MM.1S (cell line): ENCODE data around the gene MYRFL.

ENCODE experiments used
- DNase-seq: peaks from one replicate; pipeline ENCODE4 v3.0.0-alpha.2; 2015
- H2AFZ ChIP-seq: fragments of 300-600 bp; sonication (generic); 2 replicates; pipeline ENCODE4 v1.6.0; 2016; ENCODE audit warnings: antibody characterized with exemption, low read length
- H3F3A ChIP-seq: fragments of 300-600 bp; sonication (generic); 2 replicates; pipeline ENCODE4 v1.6.1; 2016; ENCODE audit warnings: mild to moderate bottlenecking, antibody characterized with exemption, low read length, moderate library complexity, mixed read lengths; ENCODE audit not compliant: insufficient read depth
- H3K27ac ChIP-seq: fragments of 300-600 bp; sonication (generic); 2 replicates; pipeline ENCODE4 v1.5.1; 2016; ENCODE audit warnings: mild to moderate bottlenecking, low read length
- H3K27me3 ChIP-seq: fragments of 300-600 bp; sonication (generic); replicated peaks from 2 replicates; pipeline ENCODE4 v1.6.0; 2016; ENCODE audit warnings: low read length; ENCODE audit not compliant: insufficient read depth
- H3K36me3 ChIP-seq: fragments of 300-600 bp; sonication (generic); replicated peaks from 2 replicates; pipeline ENCODE4 v1.6.1; 2016; ENCODE audit warnings: mild to moderate bottlenecking, low read length, mixed read lengths; ENCODE audit not compliant: insufficient read depth
- H3K4me1 ChIP-seq: fragments of 300-600 bp; sonication (generic); 2 replicates; pipeline ENCODE4 v1.6.1; 2016; ENCODE audit warnings: low read length, mixed read lengths
- H3K4me2 ChIP-seq: fragments of 300-600 bp; sonication (generic); 2 replicates; pipeline ENCODE4 v1.6.0; 2016; ENCODE audit warnings: low read depth, low read length
- H3K4me3 ChIP-seq: fragments of 300-600 bp; sonication (generic); 2 replicates; pipeline ENCODE4 v1.5.1; 2016; ENCODE audit warnings: low read length, mixed read lengths
- H3K79me2 ChIP-seq: fragments of 300-600 bp; sonication (generic); 2 replicates; pipeline ENCODE4 v1.6.1; 2016; ENCODE audit warnings: mixed run types, low read length, mixed read lengths
- H3K9ac ChIP-seq: fragments of 300-600 bp; sonication (generic); 2 replicates; pipeline ENCODE4 v1.6.1; 2016; ENCODE audit warnings: low read length, mixed read lengths
- H3K9me2 ChIP-seq: fragments of 300-600 bp; sonication (generic); replicated peaks from 2 replicates; pipeline ENCODE4 v1.6.1; 2016; ENCODE audit warnings: mild to moderate bottlenecking, low read length, mixed read lengths; ENCODE audit not compliant: insufficient read depth
- H3K9me3 ChIP-seq: fragments of 300-600 bp; sonication (generic); replicated peaks from 2 replicates; pipeline ENCODE4 v1.6.1; 2016; ENCODE audit warnings: mild to moderate bottlenecking, low read length, mixed read lengths; ENCODE audit not compliant: insufficient read depth
- H4K20me1 ChIP-seq: fragments of 300-600 bp; sonication (generic); 2 replicates; pipeline ENCODE4 v1.6.1; 2016; ENCODE audit warnings: mild to moderate bottlenecking, low read length, moderate library complexity, mixed read lengths; ENCODE audit not compliant: insufficient read depth
- EZH2 ChIP-seq: fragments of 300-600 bp; sonication (generic); optimal IDR thresholded peaks from 2 replicates; pipeline ENCODE3; 2017; ENCODE audit warnings: low read depth, mild to moderate bottlenecking, antibody characterized with exemption, low read length, mixed read lengths
- EZH2phosphoT487 ChIP-seq: fragments of 300-600 bp; sonication (generic); IDR thresholded peaks from 2 replicates; pipeline ENCODE4 v1.6.1; 2018; ENCODE audit warnings: antibody characterized with exemption, low read length
- TF ChIP-seq, protein P1 (sequence below): fragments of 300-600 bp; sonication (generic); IDR thresholded peaks from 2 replicates; pipeline ENCODE4 v1.5.1; 2016; ENCODE audit warnings: antibody characterized with exemption, low read length, mixed read lengths

MYRFL gene

DNA sequence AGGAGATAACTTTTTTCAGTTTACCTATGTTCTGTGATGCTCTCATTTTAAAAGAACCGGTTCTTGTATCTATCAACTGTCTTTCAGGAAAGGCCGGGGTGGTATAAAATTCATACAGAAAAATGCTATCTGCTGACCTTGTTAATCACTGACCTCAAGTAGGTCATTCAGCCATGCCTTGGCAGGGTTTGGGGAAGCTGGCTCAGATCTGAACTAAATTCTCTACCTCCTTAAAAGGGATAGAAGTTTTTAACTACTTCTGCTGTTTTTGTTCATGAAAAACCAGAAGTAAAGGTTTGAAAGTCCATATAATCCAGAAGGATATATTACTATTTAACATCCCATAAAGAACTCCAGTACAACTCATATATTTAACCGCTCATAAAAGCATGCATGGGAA lies 10.1 kb downstream of the MYRFL start:
- no peak overlapping the region for H3K4me3 ChIP-seq

DNA sequence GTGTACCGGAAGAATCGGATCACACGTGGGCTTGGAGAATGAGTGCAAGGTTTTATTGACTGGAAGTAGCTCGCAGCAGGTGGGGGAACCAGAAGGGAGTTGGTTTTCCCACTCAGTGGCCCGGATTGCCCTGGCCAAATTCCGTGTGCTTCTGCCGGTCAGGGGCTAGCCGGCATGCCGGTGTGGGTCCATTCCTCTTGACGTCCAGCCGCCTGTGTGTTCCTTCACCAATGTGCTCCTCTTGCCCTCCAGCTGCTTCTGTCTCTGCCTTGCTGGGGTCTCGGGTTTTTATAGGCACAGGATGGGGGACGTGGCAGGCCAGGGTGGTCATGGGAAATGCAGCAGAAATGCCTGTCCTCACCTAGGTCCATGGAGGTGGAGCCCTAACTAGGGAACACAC lies 11.0 kb downstream of the MYRFL start:
- no peaks in the 10 kb centered on the region for H3K27me3 ChIP-seq

More for the DNA sequence above, 10.1 kb downstream of the MYRFL start:
- TF ChIP-seq EZH2 (no peak), EZH2phosphoT487 (no peak)
- TF ChIP-seq, protein P1, sequence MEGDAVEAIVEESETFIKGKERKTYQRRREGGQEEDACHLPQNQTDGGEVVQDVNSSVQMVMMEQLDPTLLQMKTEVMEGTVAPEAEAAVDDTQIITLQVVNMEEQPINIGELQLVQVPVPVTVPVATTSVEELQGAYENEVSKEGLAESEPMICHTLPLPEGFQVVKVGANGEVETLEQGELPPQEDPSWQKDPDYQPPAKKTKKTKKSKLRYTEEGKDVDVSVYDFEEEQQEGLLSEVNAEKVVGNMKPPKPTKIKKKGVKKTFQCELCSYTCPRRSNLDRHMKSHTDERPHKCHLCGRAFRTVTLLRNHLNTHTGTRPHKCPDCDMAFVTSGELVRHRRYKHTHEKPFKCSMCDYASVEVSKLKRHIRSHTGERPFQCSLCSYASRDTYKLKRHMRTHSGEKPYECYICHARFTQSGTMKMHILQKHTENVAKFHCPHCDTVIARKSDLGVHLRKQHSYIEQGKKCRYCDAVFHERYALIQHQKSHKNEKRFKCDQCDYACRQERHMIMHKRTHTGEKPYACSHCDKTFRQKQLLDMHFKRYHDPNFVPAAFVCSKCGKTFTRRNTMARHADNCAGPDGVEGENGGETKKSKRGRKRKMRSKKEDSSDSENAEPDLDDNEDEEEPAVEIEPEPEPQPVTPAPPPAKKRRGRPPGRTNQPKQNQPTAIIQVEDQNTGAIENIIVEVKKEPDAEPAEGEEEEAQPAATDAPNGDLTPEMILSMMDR: no peak
- H3K9ac ChIP-seq: no peak overlapping the region
- H3K27me3 ChIP-seq: no peaks in the 10 kb centered on the region
- no peaks in the 10 kb centered on the region for H3K79me2 ChIP-seq
- H3K27ac ChIP-seq: no peak overlapping the region
- H3K9me2 ChIP-seq: no peaks in the 10 kb centered on the region
- H3K4me1 ChIP-seq: no peaks in the 10 kb centered on the region
- H3K9me3 ChIP-seq: no peaks in the 10 kb centered on the region
- no peak overlapping the region for H2AFZ ChIP-seq
- no peak for DNase-seq
- no peak overlapping the region for H3K4me2 ChIP-seq
- H3K36me3 ChIP-seq: no peaks in the 10 kb centered on the region
- no peaks in the 10 kb centered on the region for H3F3A ChIP-seq
- no peaks in the 10 kb centered on the region for H4K20me1 ChIP-seq

DNA sequence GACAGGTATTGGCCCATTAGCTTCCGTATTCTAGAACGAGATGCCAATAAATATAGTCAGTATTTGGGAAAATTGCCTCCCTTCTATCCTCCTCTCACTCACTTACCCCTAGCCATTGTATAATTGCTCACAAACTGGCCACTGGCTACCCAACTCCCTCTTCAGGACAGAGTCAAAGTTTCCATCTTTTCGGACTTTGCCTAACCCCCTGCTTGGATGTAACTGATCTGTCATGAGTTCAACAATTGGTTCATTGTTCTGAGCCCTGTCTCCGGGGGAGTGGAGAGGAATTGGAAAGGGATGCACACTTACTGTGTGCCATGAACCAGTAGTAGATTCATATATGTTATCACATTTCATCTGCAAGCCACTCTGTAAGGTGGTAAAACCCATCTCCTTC lies 12.2 kb downstream of the MYRFL start:
- no peak overlapping the region for H3K4me3 ChIP-seq
- H3K4me2 ChIP-seq: no peak overlapping the region
- H3K27me3 ChIP-seq: no peaks in the 10 kb centered on the region
- no peak overlapping the region for H2AFZ ChIP-seq
- H3K4me1 ChIP-seq: no peaks in the 10 kb centered on the region
- no peak overlapping the region for H3K27ac ChIP-seq
- no peaks in the 10 kb centered on the region for H3K79me2 ChIP-seq
- H3K9ac ChIP-seq: no peak overlapping the region
- H3K36me3 ChIP-seq: no peaks in the 10 kb centered on the region
- TF ChIP-seq EZH2 (no peak), EZH2phosphoT487 (no peak)
- TF ChIP-seq, protein P1: no peak
- H3F3A ChIP-seq: no peaks in the 10 kb centered on the region
- no peaks in the 10 kb centered on the region for H3K9me2 ChIP-seq
- H3K9me3 ChIP-seq: no peaks in the 10 kb centered on the region
- DNase-seq: no peak
- no peaks in the 10 kb centered on the region for H4K20me1 ChIP-seq

More for the DNA sequence above, 11.0 kb downstream of the MYRFL start:
- H3K27ac ChIP-seq: no peak overlapping the region
- H3K9ac ChIP-seq: no peak overlapping the region
- no peaks in the 10 kb centered on the region for H4K20me1 ChIP-seq
- no peak overlapping the region for H3K4me3 ChIP-seq
- H2AFZ ChIP-seq: no peak overlapping the region
- TF ChIP-seq, protein P1: no peak
- TF ChIP-seq EZH2phosphoT487 (no peak), EZH2 (no peak)
- no peaks in the 10 kb centered on the region for H3K4me1 ChIP-seq
- H3F3A ChIP-seq: no peaks in the 10 kb centered on the region
- H3K9me3 ChIP-seq: no peaks in the 10 kb centered on the region
- DNase-seq: no peak
- no peaks in the 10 kb centered on the region for H3K36me3 ChIP-seq
- H3K79me2 ChIP-seq: no peaks in the 10 kb centered on the region
- no peak overlapping the region for H3K4me2 ChIP-seq
- no peaks in the 10 kb centered on the region for H3K9me2 ChIP-seq
